Right ventricle myocardium superior (tissue), 1 donor: Measurements from ENCODE around the gene FLCN. TPM values are rescaled to one million over a fixed set of nuclear protein-coding genes. Genes with fewer than 3 reads are reported as not detected.
A peak's percentile ranks its signal among the peaks of the same experiment; 100 is the strongest.
"Not testable (repeated sequence)": the region's sequence is repeated elsewhere in the genome, so short reads cannot be mapped to it uniquely, and the experiment has no call there.

Experiments used
- ATAC-seq: fragments of 200-7000 bp; cut with Tn5 transposase; one replicate; pipeline ENCODE4 v1.9.1; 2020; ENCODE audit warnings: mild to moderate bottlenecking; ENCODE audit not compliant: poor library complexity
- DNase-seq: peaks from one replicate; pipeline ENCODE4 v3.0.0-alpha.2; 2020
- intact Hi-C: fragments of 100-400 bp; cut with DNase I; formaldehyde crosslinking; loops from one replicate; pipeline ENCODE4 v1.11.2; 2022
- total RNA-seq: library from RNA; stranded (reverse); fragmentation: NEBNext Ultra II Directional; extraction: Animal tissue kit (Norgen Biotek cat#: 25700); gene quantifications from one replicate; pipeline ENCODE4 v1.2.1, GENCODE V29; 2021
- donor health status: DM: no; HTN: yes; CAD: no; lungs with severe emphysema.

FLCN gene
- total RNA-seq, 1 donor from 2014 or later: 52.3 TPM

DNA sequence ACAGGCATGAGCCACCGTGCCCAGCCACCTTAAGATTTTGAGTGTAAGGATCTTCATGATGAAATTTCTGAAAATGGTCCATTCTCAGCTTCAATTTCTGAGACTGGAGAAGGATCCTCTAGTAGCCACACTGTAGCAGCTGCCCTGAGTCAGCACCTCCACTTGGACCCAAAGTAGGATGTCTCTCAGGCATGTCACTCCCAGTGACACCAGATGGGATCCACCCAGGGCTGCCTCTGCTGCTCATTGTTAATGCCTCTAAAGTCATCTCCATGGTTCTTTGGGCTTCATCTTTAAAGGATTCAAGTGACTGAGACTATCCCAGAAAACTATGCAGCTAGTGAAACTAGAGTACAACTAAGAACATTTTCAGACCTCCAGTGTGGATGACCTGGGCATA lies 38.7 kb downstream of the FLCN start:
- intact Hi-C loops: no loop called here
- no peak for ATAC-seq
- DNase-seq: no peak

DNA sequence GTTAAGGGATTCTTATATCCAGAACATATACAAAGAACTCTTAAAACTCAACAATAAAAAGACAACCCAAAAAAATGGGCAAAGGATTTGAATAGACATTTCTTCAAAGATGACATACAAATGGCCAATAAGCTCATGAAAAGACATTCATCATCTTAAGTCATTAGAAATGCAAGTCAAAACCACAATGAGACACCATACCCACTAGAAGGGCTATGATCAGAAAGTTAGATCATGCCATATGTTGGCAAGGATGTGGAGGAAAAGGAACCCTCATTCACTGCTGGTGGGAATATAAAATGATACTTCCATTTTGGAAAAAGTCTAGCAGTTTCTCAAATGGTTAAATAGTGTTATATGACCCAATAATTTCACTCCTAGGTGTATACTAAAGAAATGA lies 40.2 kb downstream of the FLCN start:
- no peak for ATAC-seq
- intact Hi-C loops: no loop called here
- no peak for DNase-seq

DNA sequence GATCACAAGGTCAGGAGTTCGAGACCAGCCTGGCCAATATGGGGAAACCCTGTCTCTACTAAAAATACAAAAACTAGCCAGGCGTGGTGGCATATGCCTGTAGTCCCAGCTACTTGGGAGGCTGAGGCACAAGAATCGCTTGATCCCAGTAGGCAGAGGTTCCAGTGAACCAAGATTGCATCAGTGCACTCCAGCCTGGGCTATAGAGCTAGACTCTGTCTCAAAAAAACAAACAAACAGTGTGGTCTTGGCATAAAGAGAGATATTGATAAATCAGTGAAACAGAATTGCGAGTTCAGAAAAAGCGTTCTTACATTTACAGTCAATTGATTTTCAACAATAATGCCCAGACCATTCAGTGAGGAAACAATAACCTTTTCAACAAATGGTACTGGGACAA lies 41.5 kb downstream of the FLCN start:
- DNase-seq, ATAC-seq, intact Hi-C loops: not testable (repeated sequence)

DNA sequence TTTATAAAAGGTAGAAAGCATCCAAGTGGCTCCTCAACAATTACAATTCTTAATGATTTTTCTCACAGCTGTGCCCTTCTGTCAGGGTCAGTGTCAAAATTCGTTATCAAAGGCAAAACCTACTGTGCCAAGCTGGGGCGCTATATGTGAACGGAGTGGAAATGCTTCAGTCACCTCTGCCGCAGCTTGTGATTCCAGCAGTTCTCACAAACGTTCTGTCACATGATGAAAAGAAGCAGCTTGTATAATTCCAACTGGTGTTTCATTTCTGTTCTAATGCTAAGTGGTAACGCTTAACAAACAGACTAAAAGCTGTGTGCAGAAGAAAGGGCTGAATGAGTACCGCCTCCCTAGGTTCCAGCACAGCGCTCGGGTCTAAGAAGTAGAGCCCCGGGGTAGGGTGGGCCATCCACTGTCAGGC lies 45.0 kb downstream of the FLCN start:
- ATAC-seq (peak; percentile 42), DNase-seq (no peak)
- intact Hi-C loops: no loop called here

DNA sequence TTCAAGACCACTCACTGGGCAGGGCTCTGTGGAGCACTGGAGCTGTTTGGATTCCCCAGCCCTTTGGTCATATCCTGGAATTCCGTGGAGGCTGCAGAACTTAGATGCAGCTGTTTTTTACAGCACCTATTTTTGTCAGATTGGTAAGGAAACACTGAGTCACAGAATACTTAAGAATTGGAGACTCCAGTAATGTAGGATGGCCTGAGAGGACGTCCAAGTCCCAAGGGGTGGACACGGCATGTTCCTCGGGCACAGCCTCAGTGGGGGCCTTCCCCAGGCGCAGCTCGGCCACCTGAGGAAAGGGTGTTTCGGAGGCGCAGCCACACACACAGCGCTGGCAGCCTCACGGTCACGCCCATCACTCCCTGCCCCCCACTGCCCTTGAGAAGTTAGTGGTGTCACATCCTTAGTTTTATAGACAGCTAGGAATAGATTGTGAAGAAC lies 45.6 kb downstream of the FLCN start:
- ATAC-seq (peak; percentile 80), DNase-seq (peak; percentile 71)
- intact Hi-C loops: no loop called here

GRCh38 chr17:17190188-17190587 lies 46.8 kb downstream of the FLCN start:
- DNase-seq (no peak), ATAC-seq (peak; percentile 76)
- intact Hi-C loops: no loop called here

DNA sequence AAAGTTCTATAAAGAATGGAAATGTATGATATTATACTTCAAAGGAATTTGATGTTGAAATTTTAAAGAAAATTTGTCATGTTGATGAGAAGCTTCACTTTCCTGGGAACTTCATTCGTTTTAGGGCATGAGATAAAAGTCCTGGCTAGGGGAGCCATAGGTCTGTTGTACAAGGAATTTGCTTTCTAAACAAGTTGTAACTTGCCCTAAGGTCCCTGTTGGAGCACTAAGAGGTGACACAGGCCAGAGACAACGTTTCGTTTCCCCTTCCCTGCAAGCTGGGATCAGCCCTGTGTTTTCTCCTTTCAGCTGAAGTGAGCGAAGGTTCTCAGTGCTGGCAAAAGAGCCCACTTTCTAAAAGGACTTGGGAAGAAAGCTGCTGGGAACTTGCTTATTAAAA lies 47.4 kb downstream of the FLCN start:
- ATAC-seq: no peak
- DNase-seq: no peak
- intact Hi-C loops: no loop called here

DNA sequence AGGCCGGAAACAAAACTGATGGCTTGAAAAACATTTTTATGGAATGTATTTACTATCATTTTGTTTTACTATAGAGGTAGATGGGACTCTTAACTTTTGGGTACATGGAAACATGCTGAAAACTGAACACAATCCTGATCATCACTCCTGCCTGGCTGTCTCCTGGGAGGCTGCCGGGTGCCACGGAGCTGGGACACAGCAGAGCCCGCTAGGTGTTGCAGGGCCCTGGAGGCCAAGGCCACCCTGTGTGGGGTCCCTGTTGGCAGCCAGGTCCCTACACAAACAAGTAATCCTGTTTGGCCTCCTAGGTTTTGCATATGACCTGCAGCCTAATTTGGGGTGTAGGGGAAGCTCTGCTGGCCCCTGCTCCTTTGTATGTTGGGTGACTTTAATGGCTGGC lies 48.4 kb downstream of the FLCN start:
- ATAC-seq: no peak
- intact Hi-C loops: no loop called here
- no peak for DNase-seq

GRCh38 chr17:17186551-17187505 lies 50.1 kb downstream of the FLCN start:
- intact Hi-C loops: no loop called here
- no peak for ATAC-seq

DNA sequence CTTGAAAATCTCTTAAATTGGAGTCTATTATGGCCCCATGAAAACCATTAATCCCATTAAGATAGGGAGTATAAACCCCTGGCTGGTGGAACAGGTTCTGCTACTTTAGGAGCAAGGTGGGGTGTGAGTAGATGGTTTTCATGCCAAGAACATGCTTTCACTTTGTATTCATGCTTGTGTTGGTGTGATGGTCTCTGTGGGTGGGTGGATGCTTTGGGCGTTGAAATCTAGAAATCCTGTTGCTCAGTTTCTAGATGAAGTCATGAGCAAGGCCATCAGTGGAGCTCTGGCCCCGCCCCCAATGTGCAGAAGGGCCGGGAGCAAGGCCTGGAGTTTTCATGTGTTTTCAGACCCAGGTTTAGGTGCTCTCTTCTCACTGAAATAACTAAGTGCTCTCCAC lies 50.9 kb downstream of the FLCN start:
- intact Hi-C loops: no loop called here
- DNase-seq (no peak), ATAC-seq (no peak)

More at GRCh38 chr17:17186551-17187505, 50.1 kb downstream of the FLCN start:
- DNase-seq: no peak

- DNase-seq, intact Hi-C loops: not testable (repeated sequence)
- peak; percentile 42 for ATAC-seq
Measured at GRCh38 chr17:17184985-17185757, 51.8 kb downstream of the FLCN start.

- intact Hi-C loops: no loop called here
- ATAC-seq (peak; percentile 66), DNase-seq (no peak)
Measured at GRCh38 chr17:17183744-17184143, 53.2 kb downstream of the FLCN start.

GRCh38 chr17:17182598-17183136 lies 54.3 kb downstream of the FLCN start:
- DNase-seq: no peak
- intact Hi-C loops: no loop called here
- ATAC-seq: no peak

DNA sequence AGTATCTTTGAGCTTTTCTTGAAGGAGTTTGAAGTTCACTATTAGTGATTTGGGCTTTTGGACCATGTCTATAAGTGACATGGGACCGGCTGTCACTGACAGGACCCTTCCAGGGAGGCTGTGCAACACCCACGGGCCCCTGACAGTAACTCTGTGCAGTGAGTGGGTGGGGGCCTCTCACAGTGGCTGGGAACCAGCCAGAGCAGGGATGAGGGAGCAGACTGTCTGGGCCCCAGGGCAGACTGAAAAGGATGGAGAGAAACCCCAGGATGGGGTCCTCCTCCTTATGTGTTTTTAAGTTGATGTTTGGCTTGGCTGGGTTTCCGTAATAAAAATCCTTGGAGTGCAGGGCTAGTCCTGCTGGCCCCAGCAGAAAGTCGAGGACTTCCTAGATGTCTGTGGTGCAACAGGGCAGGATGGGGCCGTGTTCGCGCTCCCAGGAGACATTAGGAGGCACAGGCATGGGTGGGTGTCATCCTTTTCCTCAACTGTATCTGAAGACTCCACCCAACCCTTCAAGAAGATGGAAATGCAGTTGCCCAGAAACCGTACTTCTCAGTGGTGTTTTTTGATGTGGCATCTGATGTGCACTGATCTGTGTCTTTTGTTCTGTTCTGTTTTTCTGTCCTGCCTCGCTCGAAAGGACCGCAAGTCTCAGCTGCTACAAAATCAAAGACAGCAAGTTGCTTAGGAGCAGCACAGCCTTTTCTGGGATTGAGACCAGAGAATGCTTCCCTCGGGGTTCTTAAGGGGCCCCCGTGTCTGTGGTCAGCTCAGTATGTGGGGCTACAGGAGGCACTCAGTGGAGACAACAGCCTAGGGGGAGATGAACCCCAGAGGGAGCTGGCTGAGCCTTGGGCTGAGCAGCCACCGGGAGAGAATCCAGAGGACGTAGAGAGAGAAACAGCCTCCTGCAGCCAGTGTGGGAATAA lies 55.0 kb downstream of the FLCN start:
- no peak for ATAC-seq
- intact Hi-C loops: no loop called here

DNA sequence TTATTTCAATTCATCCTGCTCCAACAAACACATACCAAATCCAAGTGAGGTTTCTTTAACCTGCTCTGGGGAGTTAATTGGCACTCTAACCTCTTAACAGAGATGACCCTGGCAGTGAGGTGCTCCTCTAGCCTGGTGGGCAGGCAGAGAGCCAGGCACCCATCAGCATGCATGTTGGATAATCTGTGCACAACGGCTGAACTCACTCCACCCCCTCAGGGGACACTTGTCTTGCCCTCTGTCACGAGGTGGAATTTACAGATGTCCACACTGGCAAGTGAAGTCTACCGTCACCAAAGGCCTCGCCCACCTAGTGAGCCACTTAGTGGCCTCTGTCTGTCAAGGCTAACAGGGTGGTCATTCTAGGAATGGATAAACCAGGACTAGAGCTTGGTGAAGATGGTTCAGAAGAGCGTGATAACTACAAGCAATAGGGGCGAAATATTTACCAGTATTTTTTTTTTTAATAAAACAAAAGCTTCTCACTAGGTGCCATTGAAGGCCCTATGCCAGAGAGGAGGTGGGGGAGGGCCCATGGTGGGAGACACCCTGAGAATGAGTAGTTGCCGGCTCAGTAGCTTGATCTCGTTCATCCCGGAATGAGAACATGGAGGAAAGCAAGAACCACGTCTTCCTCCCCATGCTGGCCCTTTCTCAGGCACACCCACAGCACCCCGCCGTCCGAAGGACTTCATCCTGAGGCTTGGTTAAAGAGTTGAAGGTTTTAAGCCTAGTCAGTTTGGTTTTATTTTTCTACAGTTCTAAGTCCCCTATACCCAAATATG lies 56.0 kb downstream of the FLCN start:
- DNase-seq (peak; percentile 57), ATAC-seq (peak; percentile 44)
- intact Hi-C loops: no loop called here

More for the DNA sequence above, 55.0 kb downstream of the FLCN start:
- no peak for DNase-seq

DNA sequence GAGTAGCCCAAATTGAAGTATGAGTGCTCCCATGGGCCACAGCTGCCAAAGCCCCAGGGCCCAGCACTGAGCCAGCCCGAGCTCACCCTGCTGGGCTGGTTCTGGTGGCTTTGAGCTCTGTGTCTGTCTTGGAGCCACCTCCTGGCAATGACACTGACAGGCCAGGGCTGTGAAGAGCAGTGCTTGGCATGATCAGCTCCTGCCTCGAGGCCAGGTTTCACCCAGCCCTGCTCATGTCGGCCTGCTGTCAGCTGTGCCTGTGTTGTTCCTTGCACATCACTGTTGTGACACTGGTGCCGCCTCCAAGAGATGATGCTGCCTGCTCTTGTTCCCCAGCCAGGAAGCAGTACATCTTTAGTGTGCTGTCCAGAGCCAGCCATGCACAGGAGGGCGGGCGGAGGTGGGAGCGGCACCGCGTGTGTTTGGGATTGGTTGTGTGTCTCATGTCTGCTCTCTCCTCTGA lies 56.8 kb downstream of the FLCN start:
- DNase-seq (peak; percentile 66), ATAC-seq (peak; percentile 85)
- intact Hi-C loops: no loop called here

DNA sequence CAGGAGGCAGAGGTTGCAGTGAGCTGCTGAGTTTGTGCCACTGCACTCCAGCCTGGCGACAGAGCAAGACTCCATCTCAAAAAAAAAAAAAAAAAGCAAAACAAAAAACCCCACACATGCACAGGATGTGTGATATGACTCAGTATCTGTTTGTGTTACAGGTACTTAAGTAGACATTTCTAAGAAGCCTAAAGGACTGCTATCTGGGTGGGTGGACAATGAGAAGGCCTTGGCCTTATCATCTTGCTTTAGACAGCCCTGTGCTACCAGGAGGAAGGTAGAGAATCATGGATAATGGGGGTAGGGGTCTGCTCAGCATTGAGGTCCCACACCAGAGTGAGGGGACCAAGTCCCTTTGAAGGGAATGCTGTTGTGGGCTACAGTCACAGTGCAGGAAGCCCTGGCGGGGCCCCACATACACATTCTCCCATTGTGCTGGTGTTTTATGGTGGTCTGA lies 57.6 kb downstream of the FLCN start:
- no peak for ATAC-seq
- DNase-seq: no peak
- intact Hi-C loops: no loop called here
